Stimulated activated CD4-positive, alpha-beta T cell treated with anti-CD3 and anti-CD28 coated beads, Interleukin-4, amount 100 ng/mL, for 24 hours (primary cell): ENCODE measurements around the gene CHID1.

Experiments used
- DNase-seq: peaks from one replicate; pipeline ENCODE4 v3.0.0-alpha.2; 2020

Gene CHID1

GRCh38 chr11:831118-831864 is 79.3 kb downstream of the CHID1 start:
- no peak for DNase-seq

- DNase-seq: peak; percentile 52
Measured at GRCh38 chr11:830295-831117, 80.1 kb downstream of the CHID1 start.

- DNase-seq: no peak
Measured at GRCh38 chr11:829847-830294, 80.7 kb downstream of the CHID1 start.

- no peak for DNase-seq
Measured at GRCh38 chr11:829176-829846, 81.3 kb downstream of the CHID1 start.

GRCh38 chr11:828506-829175 is 82.0 kb downstream of the CHID1 start:
- no peak for DNase-seq

GRCh38 chr11:827897-828192 is 82.8 kb downstream of the CHID1 start, which contains the start of gene CRACR2B:
Gene CRACR2B (plus strand): TSS chr11:827919. CDS start chr11:828608, 689 bp downstream.
- no peak for DNase-seq

GRCh38 chr11:827146-827896 is 83.3 kb downstream of the CHID1 start:
- DNase-seq: no peak

- DNase-seq: no peak
Measured at GRCh38 chr11:826836-827145, 83.8 kb downstream of the CHID1 start.

GRCh38 chr11:826227-826621 is 84.4 kb downstream of the CHID1 start:
- DNase-seq: no peak

GRCh38 chr11:825366-826226 is 85.0 kb downstream of the CHID1 start:
- DNase-seq: no peak

GRCh38 chr11:824942-825341 is 85.7 kb downstream of the CHID1 start:
- DNase-seq: no peak

- no peak for DNase-seq
Measured at GRCh38 chr11:824292-824880, 86.2 kb downstream of the CHID1 start.

GRCh38 chr11:823441-824291 is 86.9 kb downstream of the CHID1 start:
- no peak for DNase-seq

GRCh38 chr11:821512-822371 is 88.9 kb downstream of the CHID1 start:
- DNase-seq: no peak

GRCh38 chr11:820655-821511 is 89.7 kb downstream of the CHID1 start:
- DNase-seq: no peak

GRCh38 chr11:819943-820649 is 90.5 kb downstream of the CHID1 start:
- DNase-seq: peak; percentile 93

GRCh38 chr11:819129-819931 is 91.3 kb downstream of the CHID1 start:
- peak; percentile 88 for DNase-seq
